ENCODE measurements around the gene WNT9B.

WNT9B gene

DNA sequence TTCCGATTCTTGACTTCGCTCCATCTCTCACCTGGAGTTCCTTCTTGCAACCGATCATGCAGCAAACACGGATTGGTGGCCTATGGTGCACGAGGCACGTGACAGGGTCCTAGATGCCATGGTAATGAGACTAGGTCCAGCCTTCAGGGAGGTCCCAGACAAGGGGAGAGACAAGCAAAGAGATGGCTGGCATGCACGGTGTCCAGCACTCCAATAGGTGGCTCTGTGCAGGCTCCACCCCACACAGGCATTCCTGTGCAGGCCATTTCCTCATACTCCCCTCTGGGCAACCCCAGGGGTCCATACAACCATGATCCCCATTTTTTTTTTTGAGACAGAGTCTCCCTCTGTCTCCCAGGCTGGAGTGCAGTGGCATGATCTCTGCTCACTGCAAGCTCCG lies 31.3 kb downstream of the WNT9B start:
- Histone ChIP-seq H3K4me3 (ENCODE audit: low read depth, low read length) (no peak overlapping the region), H3K27me3 (replicated peaks) (peaks cover 8% of the 10 kb centered on the region), H3K27ac (no peak overlapping the region), H3K36me3 (replicated peaks) (no peaks in the 10 kb centered on the region)
- DNase-seq = no peak
- TF ChIP-seq, protein P1, sequence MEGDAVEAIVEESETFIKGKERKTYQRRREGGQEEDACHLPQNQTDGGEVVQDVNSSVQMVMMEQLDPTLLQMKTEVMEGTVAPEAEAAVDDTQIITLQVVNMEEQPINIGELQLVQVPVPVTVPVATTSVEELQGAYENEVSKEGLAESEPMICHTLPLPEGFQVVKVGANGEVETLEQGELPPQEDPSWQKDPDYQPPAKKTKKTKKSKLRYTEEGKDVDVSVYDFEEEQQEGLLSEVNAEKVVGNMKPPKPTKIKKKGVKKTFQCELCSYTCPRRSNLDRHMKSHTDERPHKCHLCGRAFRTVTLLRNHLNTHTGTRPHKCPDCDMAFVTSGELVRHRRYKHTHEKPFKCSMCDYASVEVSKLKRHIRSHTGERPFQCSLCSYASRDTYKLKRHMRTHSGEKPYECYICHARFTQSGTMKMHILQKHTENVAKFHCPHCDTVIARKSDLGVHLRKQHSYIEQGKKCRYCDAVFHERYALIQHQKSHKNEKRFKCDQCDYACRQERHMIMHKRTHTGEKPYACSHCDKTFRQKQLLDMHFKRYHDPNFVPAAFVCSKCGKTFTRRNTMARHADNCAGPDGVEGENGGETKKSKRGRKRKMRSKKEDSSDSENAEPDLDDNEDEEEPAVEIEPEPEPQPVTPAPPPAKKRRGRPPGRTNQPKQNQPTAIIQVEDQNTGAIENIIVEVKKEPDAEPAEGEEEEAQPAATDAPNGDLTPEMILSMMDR (IDR thresholded peaks at IDR 0.05; ENCODE audit: low read depth, low read length, missing control alignments) = no peak
- in situ Hi-C loops (cut with HindIII; ENCODE audit: low pct_ligation_motif_present, low sequenced_read_pairs) = no loop called here

DNA sequence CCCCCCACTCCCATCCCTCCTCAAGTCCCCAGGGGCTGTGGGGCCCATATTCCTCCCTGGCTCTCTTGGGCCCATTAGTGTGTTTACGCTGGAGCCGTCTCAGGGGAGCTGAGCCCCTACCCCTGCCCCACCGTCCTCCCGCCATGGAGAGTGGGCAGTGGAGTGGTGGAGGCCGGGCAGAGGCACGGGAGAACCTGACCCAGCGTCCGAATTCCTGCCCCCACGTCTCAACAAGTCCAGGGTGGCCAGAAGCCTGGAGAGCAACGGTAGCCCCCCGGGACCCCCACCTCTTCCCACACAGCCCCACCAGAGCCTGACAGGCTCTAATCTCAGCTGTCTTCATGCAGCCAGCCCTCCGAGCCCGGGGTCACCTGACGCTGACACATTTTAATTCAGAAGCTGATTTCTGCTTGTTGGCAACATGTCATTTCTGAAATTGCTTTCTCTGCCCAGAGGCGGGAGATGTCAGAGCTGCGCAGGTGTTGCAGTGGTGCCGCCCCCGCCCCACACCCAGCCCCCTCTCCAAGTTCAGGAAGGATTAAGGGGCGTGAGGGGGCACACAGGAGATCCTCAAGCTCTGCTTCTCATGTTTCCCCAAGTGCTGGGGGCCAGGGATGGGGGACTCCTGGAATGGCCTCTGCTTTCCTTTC lies 32.6 kb downstream of the WNT9B start:
- no peak for DNase-seq
- Histone ChIP-seq H3K27ac (no peak overlapping the region), H3K36me3 (replicated peaks) (no peaks in the 10 kb centered on the region), H3K4me3 (ENCODE audit: low read depth, low read length) (no peak overlapping the region), H3K27me3 (replicated peaks) (peaks cover 10% of the 10 kb centered on the region)
- TF ChIP-seq, protein P1 (IDR thresholded peaks at IDR 0.05; ENCODE audit: low read depth, low read length, missing control alignments) = no peak
- in situ Hi-C loops (cut with HindIII; ENCODE audit: low pct_ligation_motif_present, low sequenced_read_pairs) = no loop called here

DNA sequence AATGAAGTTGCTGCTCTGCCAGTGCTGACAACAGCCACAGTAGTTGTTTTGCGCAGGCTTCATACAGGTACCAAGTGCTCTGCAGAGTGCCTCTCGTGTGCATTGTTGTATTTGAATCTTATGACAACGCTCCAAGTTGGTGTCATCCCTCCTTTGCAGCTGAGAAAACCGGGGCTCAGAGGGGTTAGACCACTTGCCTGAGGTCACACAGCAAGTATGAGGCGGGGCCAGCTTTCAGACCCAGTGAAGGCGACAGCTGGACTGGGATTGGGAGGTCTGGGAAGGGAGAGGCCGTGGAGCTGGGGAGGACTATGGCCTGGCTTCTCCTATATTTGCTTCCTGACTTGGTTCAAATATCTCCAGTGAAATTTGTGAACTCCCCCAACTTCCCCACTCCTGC lies 33.2 kb downstream of the WNT9B start:
- no peak overlapping the region for H3K27ac ChIP-seq
- in situ Hi-C loops (cut with HindIII; ENCODE audit: low pct_ligation_motif_present, low sequenced_read_pairs) = no loop called here
- TF ChIP-seq, protein P1 (IDR thresholded peaks at IDR 0.05; ENCODE audit: low read depth, low read length, missing control alignments) = no peak

DNA sequence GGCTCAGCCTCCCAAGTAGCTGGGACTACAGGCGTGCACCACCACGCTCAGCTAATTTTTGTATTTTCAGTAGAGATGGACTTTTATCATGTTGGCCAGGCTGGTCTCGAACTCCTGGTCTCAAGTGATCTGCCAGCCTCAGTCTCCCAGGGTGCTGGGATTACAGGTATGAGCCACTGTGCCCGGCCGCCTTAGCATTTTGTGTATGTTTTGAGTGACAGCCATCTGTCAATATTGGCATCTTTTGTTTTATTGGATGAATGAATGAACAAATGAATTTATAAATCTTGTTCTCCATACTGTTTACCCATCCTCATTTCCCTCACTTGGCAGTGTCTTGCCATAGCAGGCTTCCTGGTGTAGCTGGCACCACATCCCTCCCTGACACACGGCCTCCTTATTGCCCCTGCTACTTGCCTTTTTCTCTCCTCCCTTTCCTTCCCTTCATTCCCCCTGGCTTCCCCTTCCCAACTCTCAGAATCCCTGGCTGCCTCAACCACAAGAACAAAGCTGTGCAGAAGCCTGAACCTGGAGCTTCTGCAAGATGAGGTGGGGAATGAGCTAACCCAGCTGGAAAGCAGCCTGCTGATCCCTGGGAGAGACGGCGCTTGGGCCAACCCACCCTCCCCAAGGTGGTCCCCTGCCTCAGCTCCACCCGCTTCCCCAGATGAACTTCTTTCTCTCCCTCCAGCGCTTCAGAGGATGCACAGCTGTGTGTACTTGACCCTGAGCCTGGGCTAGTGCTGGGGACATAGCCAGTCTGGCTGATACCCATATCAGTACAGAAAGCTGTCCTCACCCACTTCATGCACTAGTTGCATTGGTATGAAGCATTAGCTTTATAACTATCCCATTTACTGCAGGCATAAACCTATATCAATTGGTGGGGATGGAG lies 34.3 kb downstream of the WNT9B start:
- Histone ChIP-seq H3K27ac (no peak overlapping the region), H3K27me3 (replicated peaks) (peaks cover 17% of the 10 kb centered on the region), H3K4me3 (ENCODE audit: low read depth, low read length) (no peak overlapping the region), H3K36me3 (replicated peaks) (no peaks in the 10 kb centered on the region)
- no peak for DNase-seq
- TF ChIP-seq, protein P1 (IDR thresholded peaks at IDR 0.05; ENCODE audit: low read depth, low read length, missing control alignments) = no peak
- in situ Hi-C loops (cut with HindIII; ENCODE audit: low pct_ligation_motif_present, low sequenced_read_pairs) = no loop called here

More for the DNA sequence above, 33.2 kb downstream of the WNT9B start:
- H3K36me3 ChIP-seq (replicated peaks) = no peaks in the 10 kb centered on the region
- H3K27me3 ChIP-seq (replicated peaks) = peaks cover 10% of the 10 kb centered on the region
- no peak overlapping the region for H3K4me3 ChIP-seq (ENCODE audit: low read depth, low read length)
- no peak for DNase-seq

DNA sequence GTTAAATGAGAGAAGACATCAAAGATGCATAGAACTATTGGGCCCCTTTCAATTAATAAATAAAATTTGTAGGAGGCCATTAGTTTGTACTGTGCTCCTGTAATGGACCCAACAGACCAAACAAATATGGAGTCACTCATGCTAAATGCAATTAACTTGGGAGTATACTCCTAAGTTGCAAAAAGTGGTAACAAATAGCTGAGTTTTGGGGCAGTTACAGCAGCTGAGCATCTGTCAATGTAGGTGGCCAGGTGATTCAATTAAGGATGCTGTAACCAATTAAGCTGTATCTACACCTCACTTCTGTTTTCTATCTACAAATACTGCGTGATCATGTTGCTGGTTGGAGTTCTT lies 34.9 kb downstream of the WNT9B start:
- no peaks in the 10 kb centered on the region for H3K36me3 ChIP-seq (replicated peaks)
- H3K27ac ChIP-seq = no peak overlapping the region
- H3K27me3 ChIP-seq (replicated peaks) = peaks cover 22% of the 10 kb centered on the region
- no peak for DNase-seq
- TF ChIP-seq, protein P1 (IDR thresholded peaks at IDR 0.05; ENCODE audit: low read depth, low read length, missing control alignments) = no peak
- in situ Hi-C loops (cut with HindIII; ENCODE audit: low pct_ligation_motif_present, low sequenced_read_pairs) = no loop called here
- no peak overlapping the region for H3K4me3 ChIP-seq (ENCODE audit: low read depth, low read length)
